PC-9 (cell line): ENCODE results near the gene NUTM2F. TPM values are rescaled to one million over a fixed set of nuclear protein-coding genes. Genes with fewer than 3 reads are reported as not detected.
A peak's percentile ranks its signal among the peaks of the same experiment; 100 is the strongest.
"Not testable (repeated sequence)": the region's sequence is repeated elsewhere in the genome, so short reads cannot be mapped to it uniquely, and the experiment has no call there.

ENCODE experiments used
- BruUV-seq: library from RNA; stranded (reverse); fragments of 400-500 nt; replicated peaks from 2 replicates; lab custom pipeline; 2021; lab: Mats Ljungman, UMichigan
- CTCF ChIA-PET: fragments of 300-600 bp; sonication (Branson Sonifier 250); formaldehyde crosslinking; loops from one replicate; lab custom pipeline; 2022; ENCODE audit warnings: antibody characterized with exemption; lab: Charles Lee
- POLR2A ChIA-PET: fragments of 300-600 bp; sonication (Branson Sonifier 250); formaldehyde crosslinking; loops from one replicate; lab custom pipeline; 2022; ENCODE audit warnings: antibody characterized with exemption; ENCODE audit not compliant: unreplicated experiment; lab: Charles Lee
- DNase-seq, 2 experiments: peaks; one replicate each; pipeline versions ENCODE4 v3.0.0 to v3.0.0-alpha.2; 2015 to 2022; ENCODE audit warnings: mixed read lengths in 1 of 2
- H2AFZ ChIP-seq: fragments of 200-600 bp; sonication (generic); 2 replicates; pipeline ENCODE4 v1.8.1; 2017; ENCODE audit warnings: antibody characterized with exemption
- H3F3A ChIP-seq: fragments of 200-600 bp; sonication (generic); 2 replicates; pipeline ENCODE4 v1.8.1; 2017; ENCODE audit warnings: antibody characterized with exemption, mild to moderate bottlenecking, low read depth; ENCODE audit not compliant: insufficient read depth
- H3K27ac ChIP-seq: fragments of 200-600 bp; sonication (generic); 2 replicates; pipeline ENCODE4 v1.6.1; 2016; ENCODE audit warnings: mixed run types
- H3K27me3 ChIP-seq: fragments of 200-600 bp; sonication (generic); 2 replicates; pipeline ENCODE4 v1.6.1; 2016; ENCODE audit warnings: low read depth, mixed run types; ENCODE audit not compliant: insufficient read depth
- H3K36me3 ChIP-seq: fragments of 200-600 bp; sonication (generic); 2 replicates; pipeline ENCODE4 v1.6.1; 2016; ENCODE audit warnings: low read depth, mixed run types
- H3K4me1 ChIP-seq: fragments of 200-600 bp; sonication (generic); replicated peaks from 2 replicates; pipeline ENCODE4 v1.6.1; 2016; ENCODE audit warnings: mixed run types; ENCODE audit not compliant: insufficient read depth
- H3K4me2 ChIP-seq: fragments of 200-600 bp; sonication (generic); 2 replicates; pipeline ENCODE4 v1.6.1; 2017; ENCODE audit warnings: mixed run types
- H3K4me3 ChIP-seq: fragments of 200-600 bp; sonication (generic); 2 replicates; pipeline ENCODE4 v1.6.1; 2016; ENCODE audit warnings: mixed run types
- H3K79me2 ChIP-seq: fragments of 200-600 bp; sonication (generic); 2 replicates; pipeline ENCODE4 v1.6.1; 2017; ENCODE audit warnings: low read depth, mixed run types
- H3K9me2 ChIP-seq: fragments of 200-600 bp; sonication (generic); 2 replicates; pipeline ENCODE4 v1.8.1; 2017; ENCODE audit warnings: mild to moderate bottlenecking; ENCODE audit not compliant: insufficient read depth
- H3K9me3 ChIP-seq: fragments of 200-600 bp; sonication (generic); 2 replicates; pipeline ENCODE4 v1.8.1; 2016; ENCODE audit warnings: low read depth; ENCODE audit not compliant: insufficient read depth
- H4K20me1 ChIP-seq: fragments of 200-600 bp; sonication (generic); 2 replicates; pipeline ENCODE4 v1.8.1; 2017; ENCODE audit not compliant: insufficient read depth
- EZH2 ChIP-seq: fragments of 200-600 bp; sonication (generic); IDR thresholded peaks from 2 replicates; pipeline ENCODE4 v1.8.0; 2017; ENCODE audit warnings: antibody characterized with exemption, low read depth
- intact Hi-C: fragments of 100-400 bp; cut with micrococcal nuclease; formaldehyde crosslinking; loops from one replicate; pipeline ENCODE4 v1.10.0; 2022; ENCODE audit not compliant: unreplicated experiment
- total RNA-seq: library from RNA; stranded (reverse); gene quantifications from 2 replicates; pipeline ENCODE4 v1.2.3, GENCODE V29; 2021
- TF ChIP-seq, protein P1 (sequence below): fragments of 200-600 bp; sonication (generic); conservative IDR thresholded peaks from 2 replicates; pipeline ENCODE4 v1.6.1; 2017; ENCODE audit warnings: mixed run types, antibody characterized with exemption, mild to moderate bottlenecking, moderate library complexity

The NUTM2F gene
- total RNA-seq, 1 experiment from 2014 or later = not detected

DNA sequence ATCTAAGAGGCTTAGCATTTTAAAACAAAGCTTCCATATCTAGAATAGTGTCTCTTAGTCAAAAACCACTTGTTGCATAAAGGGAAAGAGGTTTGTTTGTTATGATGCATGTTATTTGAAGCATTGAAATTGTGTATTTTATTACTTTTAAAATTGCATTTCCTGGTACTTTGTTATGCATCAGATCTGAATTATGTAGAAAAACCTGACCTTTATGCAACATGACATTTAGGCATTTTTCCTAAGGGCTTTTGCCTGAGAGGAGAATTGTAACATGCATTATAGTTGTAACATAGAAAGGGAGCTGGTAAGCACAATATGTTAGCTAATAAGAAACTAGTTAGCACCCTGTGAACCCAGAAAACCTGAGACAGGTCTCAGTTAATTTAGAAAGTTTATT, 47.3 kb downstream of the NUTM2F start:
- Histone ChIP-seq H3K4me2 (no peak overlapping the region), H3K9me3 (peaks cover 10% of the 10 kb centered on the region), H3K9me2 (no peaks in the 10 kb centered on the region), H3K27me3 (no peaks in the 10 kb centered on the region), H3F3A (peaks cover 18% of the 10 kb centered on the region; the same call in 1 of the 2 replicates), H2AFZ (no peak overlapping the region), H3K4me1 (peaks cover 13% of the 10 kb centered on the region), H3K79me2 (0 out of 2 replicates have a peak, but pooled peaks cover 3% of the 10 kb centered on the region), H4K20me1 (no peaks in the 10 kb centered on the region), H3K4me3 (no peak overlapping the region), H3K27ac (no peak overlapping the region), H3K36me3 (peaks cover 11% of the 10 kb centered on the region)
- ChIA-PET POLR2A (no interaction called here), CTCF (no interaction called here)
- no TSS peak for BruUV-seq
- no peak for DNase-seq
- TF ChIP-seq EZH2 = no peak
- TF ChIP-seq, protein P1, sequence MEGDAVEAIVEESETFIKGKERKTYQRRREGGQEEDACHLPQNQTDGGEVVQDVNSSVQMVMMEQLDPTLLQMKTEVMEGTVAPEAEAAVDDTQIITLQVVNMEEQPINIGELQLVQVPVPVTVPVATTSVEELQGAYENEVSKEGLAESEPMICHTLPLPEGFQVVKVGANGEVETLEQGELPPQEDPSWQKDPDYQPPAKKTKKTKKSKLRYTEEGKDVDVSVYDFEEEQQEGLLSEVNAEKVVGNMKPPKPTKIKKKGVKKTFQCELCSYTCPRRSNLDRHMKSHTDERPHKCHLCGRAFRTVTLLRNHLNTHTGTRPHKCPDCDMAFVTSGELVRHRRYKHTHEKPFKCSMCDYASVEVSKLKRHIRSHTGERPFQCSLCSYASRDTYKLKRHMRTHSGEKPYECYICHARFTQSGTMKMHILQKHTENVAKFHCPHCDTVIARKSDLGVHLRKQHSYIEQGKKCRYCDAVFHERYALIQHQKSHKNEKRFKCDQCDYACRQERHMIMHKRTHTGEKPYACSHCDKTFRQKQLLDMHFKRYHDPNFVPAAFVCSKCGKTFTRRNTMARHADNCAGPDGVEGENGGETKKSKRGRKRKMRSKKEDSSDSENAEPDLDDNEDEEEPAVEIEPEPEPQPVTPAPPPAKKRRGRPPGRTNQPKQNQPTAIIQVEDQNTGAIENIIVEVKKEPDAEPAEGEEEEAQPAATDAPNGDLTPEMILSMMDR = no peak
- intact Hi-C loops = no loop called here

DNA sequence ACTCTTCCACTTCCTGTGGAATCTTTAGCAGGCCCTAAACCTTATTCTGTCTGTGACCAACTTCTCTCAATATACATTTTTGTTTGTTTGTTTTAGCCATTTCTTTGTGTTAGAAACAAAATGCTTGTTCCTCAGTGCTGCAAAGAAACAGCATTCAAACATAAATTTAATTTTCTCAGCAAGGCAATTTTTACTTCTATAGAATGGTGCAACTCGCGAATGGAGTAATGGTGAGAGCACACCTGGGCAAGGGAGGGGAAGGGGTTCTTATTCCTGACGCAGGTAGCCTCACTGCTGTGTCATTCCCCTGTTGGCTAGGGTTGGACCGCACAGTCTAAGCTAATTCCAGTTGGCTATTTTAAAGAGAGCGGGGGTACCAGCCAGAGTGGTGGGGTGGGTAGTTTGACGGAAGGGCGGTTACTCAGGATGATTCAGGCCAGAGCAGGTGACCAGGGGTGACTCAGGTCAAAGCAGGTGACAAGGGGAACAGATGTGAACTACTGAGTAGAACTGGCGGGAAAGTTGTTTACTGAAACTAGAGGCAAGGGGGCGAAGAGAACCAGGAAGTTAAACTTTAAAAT, 47.9 kb downstream of the NUTM2F start:
- BruUV-seq = no TSS peak
- no peak for DNase-seq
- H3K27me3 ChIP-seq = no peaks in the 10 kb centered on the region
- intact Hi-C loops = no loop called here
- H2AFZ ChIP-seq = no peak overlapping the region
- no peak for TF ChIP-seq EZH2
- TF ChIP-seq, protein P1 = no peak
- peaks cover 13% of the 10 kb centered on the region for H3K4me1 ChIP-seq
- H3K9me3 ChIP-seq = peaks cover 10% of the 10 kb centered on the region
- peaks cover 11% of the 10 kb centered on the region for H3K36me3 ChIP-seq
- no peak overlapping the region for H3K27ac ChIP-seq
- POLR2A ChIA-PET = no interaction called here
- no peak overlapping the region for H3K4me2 ChIP-seq
- H3F3A ChIP-seq = peaks cover 18% of the 10 kb centered on the region; the same call in 1 of the 2 replicates
- 0 out of 2 replicates have a peak, but pooled peaks cover 3% of the 10 kb centered on the region for H3K79me2 ChIP-seq
- no peak overlapping the region for H3K4me3 ChIP-seq
- CTCF ChIA-PET = no interaction called here
- H4K20me1 ChIP-seq = no peaks in the 10 kb centered on the region
- no peaks in the 10 kb centered on the region for H3K9me2 ChIP-seq

DNA sequence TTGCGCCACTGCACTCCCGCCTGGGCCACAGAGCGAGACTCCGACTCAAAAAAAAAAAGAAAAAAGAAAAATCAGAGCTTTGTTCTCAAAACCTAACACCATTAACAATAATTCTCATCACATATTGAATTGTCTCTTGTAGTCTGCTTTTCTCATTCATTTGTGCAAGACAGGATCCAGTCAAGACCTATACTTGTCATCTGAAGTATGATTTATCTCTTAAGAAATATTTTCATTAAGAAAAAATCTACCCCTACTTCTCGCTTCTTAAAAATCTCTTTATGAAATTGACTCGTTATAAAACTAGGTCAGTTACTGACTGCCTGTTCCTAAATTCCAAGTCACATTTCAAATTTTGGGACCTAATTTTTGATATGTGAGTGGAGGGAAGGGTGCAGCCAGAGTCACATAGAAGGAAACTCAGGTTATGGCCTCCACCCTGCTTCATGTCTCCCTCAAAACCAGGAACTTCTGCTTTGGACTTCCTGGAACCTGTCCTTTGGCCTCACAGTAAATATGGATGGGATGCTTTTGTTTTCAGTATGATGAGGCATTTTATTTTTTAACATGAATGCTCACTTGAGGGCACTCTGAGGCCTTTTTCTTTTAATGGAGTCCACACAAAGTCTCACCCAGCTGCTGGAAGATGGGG, 50.4 kb downstream of the NUTM2F start:
- Histone ChIP-seq H2AFZ (no peak overlapping the region), H3F3A (peaks cover 18% of the 10 kb centered on the region; the same call in 1 of the 2 replicates), H3K4me2 (peak overlapping the region; percentile 12; the same call in 1 of the 2 replicates), H3K36me3 (peaks cover 11% of the 10 kb centered on the region), H3K4me1 (peaks cover 13% of the 10 kb centered on the region), H3K27ac (peak overlapping the region; percentile 86), H4K20me1 (no peaks in the 10 kb centered on the region), H3K4me3 (no peak overlapping the region), H3K9me3 (peaks cover 10% of the 10 kb centered on the region), H3K9me2 (no peaks in the 10 kb centered on the region), H3K79me2 (0 out of 2 replicates have a peak, but pooled peaks cover 3% of the 10 kb centered on the region), H3K27me3 (no peaks in the 10 kb centered on the region)
- POLR2A ChIA-PET = interaction anchor here (0.6 to 0.7 kb wide), 2 partner anchors 9 to 826 kb away, joined by 3 to 9 read pairs; no protein-coding TSS in a partner anchor
- BruUV-seq = no TSS peak
- no peak for TF ChIP-seq EZH2
- TF ChIP-seq, protein P1 = no peak
- intact Hi-C loops = no loop called here
- CTCF ChIA-PET = no interaction called here
- DNase-seq = no peak

DNA sequence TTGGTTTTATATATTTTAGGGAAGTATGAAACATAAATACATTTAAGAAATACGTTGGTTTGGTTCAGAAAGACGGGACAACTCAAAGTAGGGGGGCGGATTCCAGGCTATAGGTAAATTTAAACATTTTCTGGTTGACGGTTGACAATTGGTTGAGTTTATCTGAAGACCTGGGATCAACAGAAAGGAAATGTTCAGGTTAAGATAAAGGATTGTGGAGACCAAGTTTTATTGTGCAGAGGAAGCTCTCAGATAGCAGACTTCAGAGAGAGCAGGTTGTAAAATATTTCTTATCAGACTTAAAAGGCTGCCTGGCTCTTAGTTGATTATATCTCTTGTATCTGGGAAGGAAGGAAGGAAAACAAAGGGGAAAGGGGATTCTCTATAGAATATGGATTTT, 51.4 kb downstream of the NUTM2F start:
- Histone ChIP-seq H3K9me3 (peaks cover 10% of the 10 kb centered on the region), H3F3A (peaks cover 18% of the 10 kb centered on the region; the same call in 1 of the 2 replicates), H3K4me1 (peaks cover 13% of the 10 kb centered on the region), H3K27ac (peak overlapping the region; percentile 13; the same call in 1 of the 2 replicates), H3K36me3 (peaks cover 11% of the 10 kb centered on the region)
- H3K4me3 ChIP-seq, H3K79me2 ChIP-seq, H3K4me2 ChIP-seq, H3K27me3 ChIP-seq, BruUV-seq, DNase-seq, POLR2A ChIA-PET, H3K9me2 ChIP-seq, H2AFZ ChIP-seq, H4K20me1 ChIP-seq, CTCF ChIA-PET, intact Hi-C loops: not testable (repeated sequence)
